BLaER1 (cell line): ENCODE results near the gene ZNF460.
A peak's percentile ranks its signal among the peaks of the same experiment; 100 is the strongest.

Experiments used
- H3K27ac ChIP-seq: shearing (Covaris generic); formaldehyde crosslinking; 2 replicates; pipeline ENCODE4 v1.8.1; 2022
- H3K27me3 ChIP-seq: shearing (Covaris generic); formaldehyde crosslinking; 2 replicates; pipeline ENCODE4 v1.8.1; 2022
- H3K36me3 ChIP-seq: shearing (Covaris generic); formaldehyde crosslinking; 2 replicates; pipeline ENCODE4 v1.8.1; 2022
- H3K4me1 ChIP-seq: shearing (Covaris generic); formaldehyde crosslinking; 2 replicates; pipeline ENCODE4 v1.8.1; 2022
- H3K4me2 ChIP-seq: shearing (Covaris generic); formaldehyde crosslinking; 2 replicates; pipeline ENCODE4 v1.8.1; 2022
- H3K4me3 ChIP-seq: shearing (Covaris generic); formaldehyde crosslinking; 2 replicates; pipeline ENCODE4 v1.8.1; 2022
- H3K9ac ChIP-seq: shearing (Covaris generic); formaldehyde crosslinking; 2 replicates; pipeline ENCODE4 v1.8.1; 2022
- H3K9me3 ChIP-seq: shearing (Covaris generic); formaldehyde crosslinking; 2 replicates; pipeline ENCODE4 v1.8.1; 2022
- H4K20me1 ChIP-seq: shearing (Covaris generic); formaldehyde crosslinking; 2 replicates; pipeline ENCODE4 v1.8.1; 2022
- Cebpa-rat ChIP-seq: shearing (Covaris generic); IDR thresholded peaks from 2 replicates; pipeline ENCODE4 v1.8.1; 2022

ZNF460 gene

GRCh38 chr19:57279418-57280164 lies 694 bp upstream of the ZNF460 start:
- Histone ChIP-seq H4K20me1 (peaks cover 41% of the 10 kb centered on the region), H3K27me3 (no peaks in the 10 kb centered on the region), H3K27ac (peak overlapping the region; percentile 95), H3K9me3 (no peaks in the 10 kb centered on the region), H3K9ac (peak overlapping the region; percentile 99), H3K4me3 (peak overlapping the region; percentile 96), H3K36me3 (peaks cover 30% of the 10 kb centered on the region), H3K4me2 (peak overlapping the region; percentile 78), H3K4me1 (peaks cover 25% of the 10 kb centered on the region)
- peak; percentile 72 for TF ChIP-seq Cebpa-rat

- Histone ChIP-seq H3K27ac (peak overlapping the region; percentile 95), H3K9me3 (no peaks in the 10 kb centered on the region), H3K4me2 (peak overlapping the region; percentile 91), H4K20me1 (peaks cover 55% of the 10 kb centered on the region), H3K9ac (peak overlapping the region; percentile 99), H3K4me3 (peak overlapping the region; percentile 96), H3K27me3 (no peaks in the 10 kb centered on the region), H3K36me3 (peaks cover 44% of the 10 kb centered on the region), H3K4me1 (peaks cover 25% of the 10 kb centered on the region)
- TF ChIP-seq Cebpa-rat = no peak
Observed at GRCh38 chr19:57280962-57281400, 696 bp downstream of the ZNF460 start.

- peak overlapping the region; percentile 38; the same call in 1 of the 2 replicates for H3K9ac ChIP-seq
- peaks cover 55% of the 10 kb centered on the region for H3K36me3 ChIP-seq
- no peaks in the 10 kb centered on the region for H3K27me3 ChIP-seq
- no peak for TF ChIP-seq Cebpa-rat
- H3K4me3 ChIP-seq = peak overlapping the region; percentile 96
- H3K27ac ChIP-seq = no peak overlapping the region
- H4K20me1 ChIP-seq = peaks cover 66% of the 10 kb centered on the region
- H3K4me2 ChIP-seq = peak overlapping the region; percentile 91
- no peaks in the 10 kb centered on the region for H3K9me3 ChIP-seq
- peaks cover 25% of the 10 kb centered on the region for H3K4me1 ChIP-seq
Observed at GRCh38 chr19:57282011-57282643, 1.8 kb downstream of the ZNF460 start.

- H3K27me3 ChIP-seq = no peaks in the 10 kb centered on the region
- H3K9me3 ChIP-seq = peaks cover 44% of the 10 kb centered on the region
- no peak overlapping the region for H3K4me3 ChIP-seq
- H3K9ac ChIP-seq = no peak overlapping the region
- TF ChIP-seq Cebpa-rat = no peak
- no peaks in the 10 kb centered on the region for H3K4me1 ChIP-seq
- H3K36me3 ChIP-seq = peaks cover 100% of the 10 kb centered on the region
- H4K20me1 ChIP-seq = peaks cover 100% of the 10 kb centered on the region
- H3K27ac ChIP-seq = no peak overlapping the region
- no peak overlapping the region for H3K4me2 ChIP-seq
Observed at GRCh38 chr19:57288373-57288772, 8.1 kb downstream of the ZNF460 start.

- H4K20me1 ChIP-seq = peaks cover 100% of the 10 kb centered on the region
- no peak for TF ChIP-seq Cebpa-rat
Observed at GRCh38 chr19:57290970-57291369, 10.7 kb downstream of the ZNF460 start.

DNA sequence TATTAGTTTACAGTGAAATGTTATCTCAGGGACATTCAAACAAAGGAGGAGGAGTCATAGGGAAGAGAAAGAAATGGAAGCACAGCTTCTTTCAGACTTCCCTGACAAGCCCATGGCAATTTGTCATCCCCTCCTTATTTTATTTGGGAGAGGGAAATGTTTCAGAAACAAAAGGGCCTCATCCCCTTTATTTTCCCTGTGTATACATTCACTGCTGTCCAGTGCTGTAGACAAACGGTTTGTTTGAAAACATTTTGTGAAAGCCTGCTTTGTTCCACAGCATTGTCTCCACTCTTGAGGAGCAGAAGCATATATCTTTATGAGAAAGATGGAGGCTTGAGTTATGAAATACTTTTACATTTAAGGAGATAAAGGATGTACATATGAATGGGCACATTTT lies 12.3 kb downstream of the ZNF460 start:
- Histone ChIP-seq H3K36me3 (peaks cover 99% of the 10 kb centered on the region), H3K4me1 (no peaks in the 10 kb centered on the region), H3K9ac (no peak overlapping the region), H3K4me2 (no peak overlapping the region), H4K20me1 (peaks cover 100% of the 10 kb centered on the region), H3K27ac (no peak overlapping the region), H3K27me3 (no peaks in the 10 kb centered on the region), H3K4me3 (no peak overlapping the region), H3K9me3 (peaks cover 62% of the 10 kb centered on the region)
- no peak for TF ChIP-seq Cebpa-rat

More at GRCh38 chr19:57290970-57291369, 10.7 kb downstream of the ZNF460 start:
- Histone ChIP-seq H3K27ac (no peak overlapping the region), H3K36me3 (peaks cover 99% of the 10 kb centered on the region), H3K4me3 (no peak overlapping the region), H3K27me3 (no peaks in the 10 kb centered on the region), H3K9me3 (peaks cover 62% of the 10 kb centered on the region), H3K9ac (no peak overlapping the region), H3K4me2 (no peak overlapping the region), H3K4me1 (no peaks in the 10 kb centered on the region)

GRCh38 chr19:57293719-57294118 lies 13.4 kb downstream of the ZNF460 start:
- H3K9ac ChIP-seq = no peak overlapping the region
- H3K4me2 ChIP-seq = no peak overlapping the region
- no peak overlapping the region for H3K4me3 ChIP-seq
- H3K27me3 ChIP-seq = no peaks in the 10 kb centered on the region
- no peaks in the 10 kb centered on the region for H3K4me1 ChIP-seq
- TF ChIP-seq Cebpa-rat = no peak
- H3K27ac ChIP-seq = no peak overlapping the region
- H3K9me3 ChIP-seq = peaks cover 62% of the 10 kb centered on the region
- H3K36me3 ChIP-seq = peaks cover 99% of the 10 kb centered on the region
- peaks cover 100% of the 10 kb centered on the region for H4K20me1 ChIP-seq

- Histone ChIP-seq H3K27me3 (no peaks in the 10 kb centered on the region), H4K20me1 (peaks cover 88% of the 10 kb centered on the region), H3K9ac (no peak overlapping the region), H3K4me2 (no peak overlapping the region), H3K4me1 (peaks cover 6% of the 10 kb centered on the region), H3K4me3 (no peak overlapping the region), H3K27ac (no peak overlapping the region), H3K36me3 (peaks cover 73% of the 10 kb centered on the region), H3K9me3 (no peaks in the 10 kb centered on the region)
- no peak for TF ChIP-seq Cebpa-rat
Observed at GRCh38 chr19:57302020-57302465, 21.8 kb downstream of the ZNF460 start.

DNA sequence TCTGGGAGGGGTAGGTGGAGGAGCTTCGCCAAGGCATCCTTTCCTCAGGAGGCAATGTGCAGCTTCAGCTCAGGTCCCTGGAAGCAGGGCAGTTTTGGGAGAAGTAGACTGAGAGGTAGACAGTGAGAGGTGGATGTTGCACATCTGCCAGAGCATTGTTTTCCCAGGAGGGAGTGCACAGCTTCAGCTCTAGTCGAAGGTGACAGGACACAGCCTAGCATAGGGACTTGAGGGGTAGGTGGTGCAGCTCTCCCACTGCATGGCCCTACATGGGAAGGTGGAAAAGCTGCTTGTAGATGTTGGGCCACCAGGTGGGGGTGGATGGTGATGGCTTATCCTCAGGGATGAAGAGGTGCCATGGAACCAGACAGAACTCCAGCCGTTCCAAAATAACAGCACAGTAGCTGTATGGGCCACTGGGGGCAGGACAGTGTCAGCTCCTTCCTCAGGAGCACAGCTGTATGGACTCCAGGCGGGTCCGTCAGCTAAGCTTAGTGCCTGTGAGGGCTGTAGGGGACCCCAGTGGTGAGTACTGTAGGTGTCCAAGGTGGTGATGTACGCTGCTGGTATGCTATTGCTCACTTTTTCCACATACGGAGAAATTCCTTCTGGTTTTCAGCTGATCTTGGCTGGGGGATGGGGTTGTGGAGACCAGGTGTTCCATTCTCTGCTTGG lies 22.6 kb downstream of the ZNF460 start:
- Histone ChIP-seq H3K4me2 (no peak overlapping the region), H3K4me3 (no peak overlapping the region), H3K36me3 (peaks cover 65% of the 10 kb centered on the region), H3K27me3 (no peaks in the 10 kb centered on the region), H3K27ac (no peak overlapping the region), H3K9ac (no peak overlapping the region), H3K9me3 (no peaks in the 10 kb centered on the region), H3K4me1 (peaks cover 6% of the 10 kb centered on the region), H4K20me1 (peaks cover 82% of the 10 kb centered on the region)
- no peak for TF ChIP-seq Cebpa-rat

- Histone ChIP-seq H3K9me3 (no peaks in the 10 kb centered on the region), H3K27ac (no peak overlapping the region)
Observed at GRCh38 chr19:57305056-57305455, 24.8 kb downstream of the ZNF460 start.

More at GRCh38 chr19:57305056-57305455, 24.8 kb downstream of the ZNF460 start:
- peaks cover 63% of the 10 kb centered on the region for H4K20me1 ChIP-seq
- H3K4me3 ChIP-seq = no peak overlapping the region
- no peak overlapping the region for H3K4me2 ChIP-seq
- peaks cover 43% of the 10 kb centered on the region for H3K36me3 ChIP-seq
- TF ChIP-seq Cebpa-rat = no peak
- H3K27me3 ChIP-seq = no peaks in the 10 kb centered on the region
- peaks cover 6% of the 10 kb centered on the region for H3K4me1 ChIP-seq
- no peak overlapping the region for H3K9ac ChIP-seq
